HepG2 (cell line): ENCODE results near the gene POLE3. TPM values are rescaled to one million over a fixed set of nuclear protein-coding genes. Genes with fewer than 3 reads are reported as not detected.

Experiments
- NCOA5 ChIP-seq: sonication (generic); formaldehyde crosslinking; IDR thresholded peaks from 2 replicates; pipeline ENCODE4 v1.4.0; 2020; ENCODE audit warnings: missing genetic modification reagents
- RELA ChIP-seq: sonication (generic); formaldehyde crosslinking; IDR thresholded peaks from 2 replicates; pipeline ENCODE4 v1.4.0; 2020; ENCODE audit warnings: missing genetic modification reagents
- THYN1 ChIP-seq: sonication (generic); formaldehyde crosslinking; IDR thresholded peaks from 2 replicates; pipeline ENCODE4 v1.8.1; 2023; ENCODE audit warnings: low read depth, mild to moderate bottlenecking, moderate library complexity, missing genetic modification reagents, borderline replicate concordance
- ZMYM3 ChIP-seq: sonication (generic); formaldehyde crosslinking; IDR thresholded peaks from 2 replicates; pipeline ENCODE4 v1.5.1; 2020; ENCODE audit warnings: mild to moderate bottlenecking, missing genetic modification reagents
- ZNF10 ChIP-seq: sonication (generic); formaldehyde crosslinking; IDR thresholded peaks from 2 replicates; pipeline ENCODE4 v1.4.0; 2020; ENCODE audit warnings: mild to moderate bottlenecking, low read depth, missing genetic modification reagents, borderline replicate concordance
- ZNF121 ChIP-seq: sonication (generic); formaldehyde crosslinking; IDR thresholded peaks from 2 replicates; pipeline ENCODE4 v1.5.0; 2020; ENCODE audit warnings: mild to moderate bottlenecking, missing genetic modification reagents
- ZNF263 ChIP-seq: sonication (generic); formaldehyde crosslinking; IDR thresholded peaks from 2 replicates; pipeline ENCODE4 v1.4.0; 2020; ENCODE audit warnings: missing genetic modification reagents
- ZNF788 ChIP-seq: sonication (generic); formaldehyde crosslinking; IDR thresholded peaks from 2 replicates; pipeline ENCODE4 v1.5.0; 2020; ENCODE audit warnings: mild to moderate bottlenecking, missing genetic modification reagents, borderline replicate concordance
- ZSCAN20 ChIP-seq: sonication (generic); formaldehyde crosslinking; IDR thresholded peaks from 2 replicates; pipeline ENCODE4 v1.4.0; 2020; ENCODE audit warnings: missing genetic modification reagents, mild to moderate bottlenecking, borderline replicate concordance
- polyA plus RNA-seq, 8 experiments: library from polyadenylated mRNA; depleted of rRNA in 3 of 8; stranded (reverse) in 7 of 8; unstranded in 1 of 8; fragments of >200 nt; fragmentation: Illumina TruSeq in 4 of 8; extraction: Trizol in 4 of 8; gene quantifications; 2 replicates each; pipeline versions ENCODE4 v1.2.1 to v1.2.3, GENCODE V29; 2011 to 2016; ENCODE audit warnings: low read depth in 4 of 8, missing spikeins in 1 of 8, mixed read lengths in 1 of 8; ENCODE audit not compliant: insufficient read depth in 1 of 8
- total RNA-seq, 5 experiments: library from RNA; depleted of rRNA; stranded (reverse); fragments of >200 nt; fragmentation: Illumina TruSeq; extraction: Trizol; gene quantifications; 2 replicates each; pipeline ENCODE4 v1.2.3, GENCODE V29; 2016; ENCODE audit warnings: low read depth in 1 of 5
- TF ChIP-seq, protein P1 (sequence below): sonication (generic); formaldehyde crosslinking; IDR thresholded peaks from 2 replicates; pipeline ENCODE4 v1.4.0; 2020; ENCODE audit warnings: missing genetic modification reagents, borderline replicate concordance
- TF ChIP-seq, protein P2 (sequence below): sonication (generic); formaldehyde crosslinking; IDR thresholded peaks from 2 replicates; pipeline ENCODE4 v1.4.0; 2020; ENCODE audit warnings: missing genetic modification reagents

Gene POLE3
- total and polyA plus RNA-seq, 2 of the 13 experiments (the other 11 are each of a cell fraction or from before 2014, with no cell fraction given), result 36.0 to 77.2 TPM

DNA sequence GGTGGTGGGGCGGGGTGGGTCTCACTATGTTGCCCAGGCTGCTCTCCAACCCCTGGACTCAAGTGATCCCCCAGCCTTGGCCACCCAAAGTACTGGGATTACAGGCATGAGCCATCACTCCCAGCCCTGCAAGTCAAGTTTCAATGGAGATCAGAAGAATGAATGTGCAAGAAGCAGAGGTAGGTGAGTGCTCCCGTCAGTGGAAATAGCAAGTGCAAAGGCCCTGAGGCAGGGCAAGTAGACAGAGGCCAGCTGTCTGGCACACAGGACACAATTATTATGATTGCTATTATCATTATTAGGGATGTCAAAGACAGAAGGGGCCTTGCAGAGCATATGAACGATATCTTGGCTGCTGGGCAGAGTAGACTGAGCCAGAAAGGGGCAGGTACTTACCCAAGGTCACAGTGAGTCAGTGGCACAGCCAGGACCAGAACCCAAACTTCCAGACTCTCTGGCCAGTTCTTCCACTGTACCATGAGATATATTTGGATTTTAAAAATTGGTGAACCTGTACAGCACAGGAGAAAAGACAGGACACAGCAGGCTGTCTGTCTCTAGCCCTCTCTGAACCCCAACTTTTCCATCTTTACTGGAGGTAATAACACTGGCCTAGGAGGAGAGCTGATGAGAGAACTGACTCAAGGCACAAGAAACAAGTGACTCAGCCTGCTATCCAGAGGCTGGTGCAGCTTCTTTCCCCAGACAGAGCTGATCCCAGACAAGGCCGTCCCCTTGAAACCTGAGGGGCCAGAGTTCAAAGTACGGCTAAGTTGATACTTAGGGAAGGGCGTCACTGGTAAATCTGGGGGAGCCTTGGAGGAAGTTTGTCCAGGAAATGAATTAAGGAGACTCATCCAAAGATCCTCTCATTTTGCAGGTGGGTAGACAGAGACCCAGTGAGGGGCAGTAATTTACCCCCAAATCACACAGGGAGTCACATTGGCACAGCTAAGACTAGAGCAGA lies 35.1 kb downstream of the POLE3 start (continued):
- TF ChIP-seq ZMYM3 (CRISPR knock-in tag), result peak; percentile 48; the same call in 1 of the 2 replicates
- no peak for TF ChIP-seq ZNF788 (CRISPR knock-in tag)
- TF ChIP-seq ZSCAN20, result no peak
- TF ChIP-seq RELA (CRISPR knock-in tag), result no peak
- TF ChIP-seq NCOA5 (CRISPR knock-in tag), result no peak
- no peak for TF ChIP-seq THYN1 (CRISPR knock-in tag)
- TF ChIP-seq, protein P1, sequence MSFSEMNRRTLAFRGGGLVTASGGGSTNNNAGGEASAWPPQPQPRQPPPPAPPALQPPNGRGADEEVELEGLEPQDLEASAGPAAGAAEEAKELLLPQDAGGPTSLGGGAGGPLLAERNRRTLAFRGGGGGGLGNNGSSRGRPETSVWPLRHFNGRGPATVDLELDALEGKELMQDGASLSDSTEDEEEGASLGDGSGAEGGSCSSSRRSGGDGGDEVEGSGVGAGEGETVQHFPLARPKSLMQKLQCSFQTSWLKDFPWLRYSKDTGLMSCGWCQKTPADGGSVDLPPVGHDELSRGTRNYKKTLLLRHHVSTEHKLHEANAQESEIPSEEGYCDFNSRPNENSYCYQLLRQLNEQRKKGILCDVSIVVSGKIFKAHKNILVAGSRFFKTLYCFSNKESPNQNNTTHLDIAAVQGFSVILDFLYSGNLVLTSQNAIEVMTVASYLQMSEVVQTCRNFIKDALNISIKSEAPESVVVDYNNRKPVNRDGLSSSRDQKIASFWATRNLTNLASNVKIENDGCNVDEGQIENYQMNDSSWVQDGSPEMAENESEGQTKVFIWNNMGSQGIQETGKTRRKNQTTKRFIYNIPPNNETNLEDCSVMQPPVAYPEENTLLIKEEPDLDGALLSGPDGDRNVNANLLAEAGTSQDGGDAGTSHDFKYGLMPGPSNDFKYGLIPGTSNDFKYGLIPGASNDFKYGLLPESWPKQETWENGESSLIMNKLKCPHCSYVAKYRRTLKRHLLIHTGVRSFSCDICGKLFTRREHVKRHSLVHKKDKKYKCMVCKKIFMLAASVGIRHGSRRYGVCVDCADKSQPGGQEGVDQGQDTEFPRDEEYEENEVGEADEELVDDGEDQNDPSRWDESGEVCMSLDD (CRISPR knock-in tag), result no peak
- TF ChIP-seq ZNF10 (CRISPR knock-in tag), result no peak
- TF ChIP-seq ZNF121 (CRISPR knock-in tag), result 0 out of 2 replicates have a peak, but pooled peaks have one; percentile 29
- TF ChIP-seq, protein P2, sequence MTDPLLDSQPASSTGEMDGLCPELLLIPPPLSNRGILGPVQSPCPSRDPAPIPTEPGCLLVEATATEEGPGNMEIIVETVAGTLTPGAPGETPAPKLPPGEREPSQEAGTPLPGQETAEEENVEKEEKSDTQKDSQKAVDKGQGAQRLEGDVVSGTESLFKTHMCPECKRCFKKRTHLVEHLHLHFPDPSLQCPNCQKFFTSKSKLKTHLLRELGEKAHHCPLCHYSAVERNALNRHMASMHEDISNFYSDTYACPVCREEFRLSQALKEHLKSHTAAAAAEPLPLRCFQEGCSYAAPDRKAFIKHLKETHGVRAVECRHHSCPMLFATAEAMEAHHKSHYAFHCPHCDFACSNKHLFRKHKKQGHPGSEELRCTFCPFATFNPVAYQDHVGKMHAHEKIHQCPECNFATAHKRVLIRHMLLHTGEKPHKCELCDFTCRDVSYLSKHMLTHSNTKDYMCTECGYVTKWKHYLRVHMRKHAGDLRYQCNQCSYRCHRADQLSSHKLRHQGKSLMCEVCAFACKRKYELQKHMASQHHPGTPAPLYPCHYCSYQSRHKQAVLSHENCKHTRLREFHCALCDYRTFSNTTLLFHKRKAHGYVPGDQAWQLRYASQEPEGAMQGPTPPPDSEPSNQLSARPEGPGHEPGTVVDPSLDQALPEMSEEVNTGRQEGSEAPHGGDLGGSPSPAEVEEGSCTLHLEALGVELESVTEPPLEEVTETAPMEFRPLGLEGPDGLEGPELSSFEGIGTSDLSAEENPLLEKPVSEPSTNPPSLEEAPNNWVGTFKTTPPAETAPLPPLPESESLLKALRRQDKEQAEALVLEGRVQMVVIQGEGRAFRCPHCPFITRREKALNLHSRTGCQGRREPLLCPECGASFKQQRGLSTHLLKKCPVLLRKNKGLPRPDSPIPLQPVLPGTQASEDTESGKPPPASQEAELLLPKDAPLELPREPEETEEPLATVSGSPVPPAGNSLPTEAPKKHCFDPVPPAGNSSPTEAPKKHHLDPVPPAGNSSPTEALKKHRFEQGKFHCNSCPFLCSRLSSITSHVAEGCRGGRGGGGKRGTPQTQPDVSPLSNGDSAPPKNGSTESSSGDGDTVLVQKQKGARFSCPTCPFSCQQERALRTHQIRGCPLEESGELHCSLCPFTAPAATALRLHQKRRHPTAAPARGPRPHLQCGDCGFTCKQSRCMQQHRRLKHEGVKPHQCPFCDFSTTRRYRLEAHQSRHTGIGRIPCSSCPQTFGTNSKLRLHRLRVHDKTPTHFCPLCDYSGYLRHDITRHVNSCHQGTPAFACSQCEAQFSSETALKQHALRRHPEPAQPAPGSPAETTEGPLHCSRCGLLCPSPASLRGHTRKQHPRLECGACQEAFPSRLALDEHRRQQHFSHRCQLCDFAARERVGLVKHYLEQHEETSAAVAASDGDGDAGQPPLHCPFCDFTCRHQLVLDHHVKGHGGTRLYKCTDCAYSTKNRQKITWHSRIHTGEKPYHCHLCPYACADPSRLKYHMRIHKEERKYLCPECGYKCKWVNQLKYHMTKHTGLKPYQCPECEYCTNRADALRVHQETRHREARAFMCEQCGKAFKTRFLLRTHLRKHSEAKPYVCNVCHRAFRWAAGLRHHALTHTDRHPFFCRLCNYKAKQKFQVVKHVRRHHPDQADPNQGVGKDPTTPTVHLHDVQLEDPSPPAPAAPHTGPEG, result no peak
- peak; percentile 72 for TF ChIP-seq ZNF263
- TF ChIP-seq, all 625 proteins: peak for 9
